K562 (cell line): ENCODE results near the gene JMJD1C. TPM values are rescaled to one million over a fixed set of nuclear protein-coding genes. Genes with fewer than 3 reads are reported as not detected.
A peak's percentile ranks its signal among the peaks of the same experiment; 100 is the strongest.

Source experiments
- ARID2 ChIP-seq: fragments of 450-650 bp; IDR thresholded peaks from 2 replicates; pipeline ENCODE4 v1.6.1; 2017; ENCODE audit warnings: antibody characterized with exemption, mild to moderate bottlenecking
- CBFA2T2 ChIP-seq: fragments of 450-650 bp; conservative IDR thresholded peaks from 2 replicates; pipeline ENCODE4 v1.6.1; 2017; ENCODE audit warnings: mild to moderate bottlenecking
- CC2D1A ChIP-seq: fragments of 450-650 bp; IDR thresholded peaks from 2 replicates; pipeline ENCODE4 v1.6.1; 2017; ENCODE audit warnings: mild to moderate bottlenecking
- CREB3L1 ChIP-seq: fragments of 450-650 bp; IDR thresholded peaks from 2 replicates; pipeline ENCODE4 v1.6.1; 2014; ENCODE audit warnings: low read depth, mild to moderate bottlenecking, moderate library complexity, borderline replicate concordance
- EGR1 ChIP-seq: fragments of 450-650 bp; conservative IDR thresholded peaks from 2 replicates; pipeline ENCODE4 v1.6.1; 2017; ENCODE audit warnings: mild to moderate bottlenecking
- FOXO4 ChIP-seq: fragments of 450-650 bp; formaldehyde crosslinking; IDR thresholded peaks from 2 replicates; pipeline ENCODE4 v1.4.0; 2020; ENCODE audit warnings: mild to moderate bottlenecking, moderate library complexity
- KDM1A ChIP-seq, 2 experiments: fragments of 450-650 bp; IDR thresholded peaks; 2 replicates each; pipeline ENCODE4 v1.6.1; 2016; ENCODE audit warnings: mild to moderate bottlenecking in 2 of 2
- NFIC ChIP-seq: fragments of 450-650 bp; IDR thresholded peaks from 2 replicates; pipeline ENCODE4 v1.6.1; 2017; ENCODE audit warnings: mild to moderate bottlenecking, inconsistent platforms
- NFYB ChIP-seq: IDR thresholded peaks from 2 replicates; pipeline ENCODE4 v1.6.1; 2011; ENCODE audit warnings: mild to moderate bottlenecking, moderate library complexity; ENCODE audit not compliant: insufficient read length; ENCODE audit errors: extremely low read depth
- POLR2AphosphoS5 ChIP-seq: IDR thresholded peaks from 2 replicates; pipeline ENCODE4 v1.6.1; 2011; ENCODE audit warnings: mild to moderate bottlenecking, low read depth, low read length, moderate library complexity; ENCODE audit not compliant: control insufficient read depth, insufficient read depth
- POLR2G ChIP-seq: fragments of 200-400 bp; formaldehyde crosslinking; IDR thresholded peaks from 2 replicates; pipeline ENCODE4 v1.6.1; 2017; ENCODE audit warnings: low read depth, mild to moderate bottlenecking, antibody characterized with exemption, low read length, moderate library complexity
- PTTG1 ChIP-seq: fragments of 450-650 bp; IDR thresholded peaks from 2 replicates; pipeline ENCODE4 v1.6.1; 2016; ENCODE audit warnings: low read depth, mild to moderate bottlenecking, missing genetic modification characterization, missing compliant biosample characterization
- RUNX1 ChIP-seq: sonication (generic); IDR thresholded peaks from 2 replicates; pipeline ENCODE4 v1.6.1; 2016; ENCODE audit warnings: antibody characterized with exemption, low read depth
- SNRNP70 ChIP-seq: fragments of 200-400 bp; formaldehyde crosslinking; optimal IDR thresholded peaks from 2 replicates; pipeline ENCODE3; 2017; ENCODE audit warnings: low read depth, low read length
- SOX6 ChIP-seq: fragments of 450-650 bp; IDR thresholded peaks from 2 replicates; pipeline ENCODE4 v1.6.1; 2014; ENCODE audit warnings: mild to moderate bottlenecking
- SPI1 ChIP-seq: IDR thresholded peaks from 2 replicates; pipeline ENCODE4 v1.6.1; 2011; ENCODE audit warnings: low read depth, low read length, control low read depth, borderline replicate concordance
- SRF ChIP-seq, 2 experiments: fragments of 250-450, 450-650 bp in 1 of 2; sonication (Bioruptor Pico) in 1 of 2; sonication (generic) in 1 of 2; formaldehyde crosslinking; IDR thresholded peaks; 2 replicates each; pipeline versions ENCODE4 v1.5.0 to v1.5.1; 2020 to 2022; ENCODE audit warnings: mild to moderate bottlenecking in 1 of 2, missing genetic modification reagents in 1 of 2
- TAL1 ChIP-seq: fragments of 450-650 bp; IDR thresholded peaks from 2 replicates; pipeline ENCODE4 v1.6.1; 2016; ENCODE audit warnings: mild to moderate bottlenecking
- TRIM24 ChIP-seq, 2 experiments: fragments of 450-650 bp; IDR thresholded peaks; 2 replicates each; pipeline ENCODE4 v1.6.1; 2016
- VEZF1 ChIP-seq: fragments of 200-800 bp; sonication (Bioruptor generic); IDR thresholded peaks from 2 replicates; pipeline ENCODE4 v1.6.1; 2017; ENCODE audit warnings: missing genetic modification characterization, missing compliant biosample characterization
- ZC3H4 ChIP-seq: sonication (generic); formaldehyde crosslinking; IDR thresholded peaks from 2 replicates; pipeline ENCODE4 v1.9.0; 2021; ENCODE audit warnings: missing genetic modification reagents, borderline replicate concordance
- ZFP30 ChIP-seq: fragments of 250-450 bp; sonication (Bioruptor Pico); IDR thresholded peaks from 2 replicates; pipeline ENCODE4 v1.8.0; 2022; ENCODE audit warnings: moderate library complexity, mild to moderate bottlenecking, inconsistent platforms, borderline replicate concordance
- ZFPM2 ChIP-seq: fragments of 250-450 bp; sonication (Bioruptor Pico); IDR thresholded peaks from 2 replicates; pipeline ENCODE4 v1.5.1; 2022; ENCODE audit warnings: mild to moderate bottlenecking
- ZNF143 ChIP-seq: sonication (generic); formaldehyde crosslinking; IDR thresholded peaks from 2 replicates; pipeline ENCODE4 v1.9.0; 2022; ENCODE audit warnings: mild to moderate bottlenecking, missing genetic modification reagents
- ZNF197 ChIP-seq: fragments of 200-800 bp; sonication (Bioruptor generic); IDR thresholded peaks from 2 replicates; pipeline ENCODE4 v1.6.1; 2016; ENCODE audit warnings: low read depth, missing genetic modification characterization, missing compliant biosample characterization
- ZNF274 ChIP-seq: IDR thresholded peaks from 2 replicates; pipeline ENCODE4 v1.6.1; 2011; ENCODE audit warnings: low read depth, mild to moderate bottlenecking, low read length, moderate library complexity, borderline replicate concordance
- ZNF408 ChIP-seq: fragments of 250-450 bp; sonication (Bioruptor Pico); IDR thresholded peaks from 2 replicates; pipeline ENCODE4 v1.4.0; 2020; ENCODE audit warnings: low read depth, mild to moderate bottlenecking, moderate library complexity
- polyA plus RNA-seq, 8 experiments: library from polyadenylated mRNA; depleted of rRNA in 4 of 8; stranded (reverse) in 5 of 8; unstranded in 3 of 8; fragments of >200 nt; fragmentation: Nextera tagmentation in 2 of 8; fragmentation: Illumina TruSeq in 1 of 8; extraction: Ambion mirVana in 2 of 8; extraction: Trizol in 1 of 8; gene quantifications; 2 replicates each; pipeline versions ENCODE4 v1.2.1 to v1.2.3, GENCODE V29; 2011 to 2014; ENCODE audit warnings: inconsistent platforms in 1 of 8, missing spikeins in 1 of 8
- total RNA-seq, 7 experiments: library from RNA; depleted of rRNA in 6 of 7; stranded (reverse); fragments of >200 nt in 6 of 7; fragmentation: Illumina TruSeq in 2 of 7; extraction: Trizol in 2 of 7; gene quantifications; 2 replicates each; pipeline versions ENCODE4 v1.2.1 to v1.2.3, GENCODE V29; 2011 to 2021; ENCODE audit warnings: low replicate concordance in 1 of 7

Gene JMJD1C
- total and polyA plus RNA-seq, 9 of the 15 experiments (the other 6 are each of a cell fraction or from before 2014, with no cell fraction given): 25.3 to 68.0 (median 47.2) TPM

- peak; percentile 46 to 53; a peak in 3 of 4 replicates for TF ChIP-seq KDM1A (IDR thresholded peaks at IDR 0.05)
- TF ChIP-seq ZC3H4: no peak
- peak; percentile 29; the same call in 1 of the 2 replicates for TF ChIP-seq POLR2AphosphoS5
- TF ChIP-seq VEZF1: no peak
- no peak for TF ChIP-seq CREB3L1
- TF ChIP-seq FOXO4 (CRISPR knock-in tag): no peak
- no peak for TF ChIP-seq PTTG1
- TF ChIP-seq EGR1: no peak
- no peak for TF ChIP-seq ZFPM2 (CRISPR knock-in tag)
- TF ChIP-seq CC2D1A: no peak; the same call in 1 of the 2 replicates
- TF ChIP-seq POLR2G: no peak
- no peak for TF ChIP-seq SNRNP70
- TF ChIP-seq ZNF197 (CRISPR knock-in tag): no peak
- TF ChIP-seq ZNF143 (CRISPR knock-in tag): no peak
- TF ChIP-seq SOX6: peak; percentile 60
- TF ChIP-seq NFIC: peak; percentile 29; the same call in 1 of the 2 replicates
- no peak for TF ChIP-seq ARID2
- TF ChIP-seq ZFP30 (CRISPR knock-in tag): no peak
- no peak for TF ChIP-seq SRF (CRISPR knock-in tag; IDR thresholded peaks at IDR 0.05)
- no peak for TF ChIP-seq ZNF408 (CRISPR knock-in tag)
- TF ChIP-seq SPI1: no peak
- TF ChIP-seq CBFA2T2: peak; percentile 67
- TF ChIP-seq TAL1: peak; percentile 67
- no peak for TF ChIP-seq RUNX1
- TF ChIP-seq NFYB: no peak
- no peak for TF ChIP-seq ZNF274
- TF ChIP-seq TRIM24 (IDR thresholded peaks at IDR 0.05): no peak
Measured at GRCh38 chr10:63396133-63396761, 69.5 kb downstream of the JMJD1C start (continued).
